HCT116 (cell line): ENCODE results near the gene C10orf105. TPM values are rescaled to one million over a fixed set of nuclear protein-coding genes. Genes with fewer than 3 reads are reported as not detected.
A peak's percentile ranks its signal among the peaks of the same experiment; 100 is the strongest.

Source experiments
- ATAC-seq: fragments of 200-7000 bp; cut with Tn5 transposase; 2 replicates; pipeline ENCODE4 v1.9.1; 2020; ENCODE audit warnings: mild to moderate bottlenecking, moderate library complexity
- BruUV-seq: library from RNA; stranded (reverse); fragments of 400-500 nt; replicated peaks from 2 replicates; lab custom pipeline; 2021; lab: Mats Ljungman, UMichigan
- CTCF ChIA-PET: fragments of 300-600 bp; sonication (Branson Sonifier 250); formaldehyde crosslinking; loops from one replicate; lab custom pipeline; 2021; ENCODE audit warnings: antibody characterized with exemption; lab: Charles Lee
- POLR2A ChIA-PET: fragments of 300-600, 350-600 bp; sonication (Branson Sonifier 250); formaldehyde crosslinking; loops from one replicate; lab custom pipeline; 2021; ENCODE audit warnings: antibody characterized with exemption; lab: Charles Lee
- RAD21 ChIA-PET, 2 experiments: fragments of 300-600 bp; sonication (Branson Sonifier 250); formaldehyde crosslinking; loops; one replicate each; lab custom pipeline; 2023; ENCODE audit warnings: low total read pairs in 2 of 2; ENCODE audit not compliant: uncharacterized antibody in 2 of 2, unreplicated experiment in 2 of 2, low non-redundant PET in 1 of 2; lab: Charles Lee
- DNase-seq: peaks from one replicate; pipeline ENCODE4 v3.0.0-alpha.2; 2010; ENCODE audit warnings: low read depth, low spot score
- H2AFZ ChIP-seq: fragments of 200-600 bp; shearing (Covaris generic), sonication (generic); 2 replicates; pipeline ENCODE4 v1.6.1; 2017; ENCODE audit warnings: low read depth, mixed run types, mixed read lengths, antibody characterized with exemption, low read length; ENCODE audit not compliant: poor library complexity, severe bottlenecking
- H3K27ac ChIP-seq: 2 replicates; pipeline ENCODE4 v1.5.1; 2012; ENCODE audit warnings: low read depth, low read length
- H3K27me3 ChIP-seq: fragments of 200-600 bp; sonication (generic); 2 replicates; pipeline ENCODE4 v1.6.1; 2016; ENCODE audit warnings: mixed run types, low read length, mixed read lengths; ENCODE audit not compliant: insufficient read depth
- H3K36me3 ChIP-seq, 2 experiments: fragments of 200-500 bp in 1 of 2; fragments of 200-600 bp in 1 of 2; sonication (Bioruptor generic) in 1 of 2; sonication (generic) in 1 of 2; 2 replicates each; pipeline versions ENCODE4 v1.5.1 to v1.6.1; 2014 to 2016; ENCODE audit warnings: low read length in 2 of 2, inconsistent platforms in 1 of 2, mixed read lengths in 1 of 2, mixed run types in 1 of 2; ENCODE audit not compliant: insufficient read depth in 2 of 2, control insufficient read depth in 1 of 2
- H3K4me1 ChIP-seq, 2 experiments: fragments of 200-600 bp in 1 of 2; sonication (generic) in 1 of 2; 2 replicates each; pipeline versions ENCODE4 v1.5.1 to v1.6.1; 2012 to 2017; ENCODE audit warnings: low read length in 2 of 2, inconsistent platforms in 1 of 2, mild to moderate bottlenecking in 1 of 2, mixed read lengths in 1 of 2, mixed run types in 1 of 2, moderate library complexity in 1 of 2; ENCODE audit not compliant: insufficient read depth in 2 of 2, control insufficient read depth in 1 of 2
- H3K4me2 ChIP-seq: fragments of 200-600 bp; sonication (generic); 2 replicates; pipeline ENCODE4 v1.6.1; 2017; ENCODE audit warnings: mixed run types, low read length, mixed read lengths
- H3K4me3 ChIP-seq, 2 experiments: fragments of 200-600 bp in 1 of 2; sonication (generic) in 1 of 2; replicated peaks in 1 of 2; 2 replicates each; pipeline ENCODE4 v1.5.1; 2011 to 2016; ENCODE audit warnings: low read length in 2 of 2, control low read depth in 1 of 2, low read depth in 1 of 2, mild to moderate bottlenecking in 1 of 2, mixed read lengths in 1 of 2, mixed run types in 1 of 2
- H3K79me2 ChIP-seq: fragments of 200-600 bp; sonication (generic); 2 replicates; pipeline ENCODE4 v1.6.1; 2017; ENCODE audit warnings: mild to moderate bottlenecking, mixed run types, low read length, moderate library complexity, mixed read lengths; ENCODE audit not compliant: insufficient read depth
- H3K9ac ChIP-seq: fragments of 200-600 bp; sonication (generic); 2 replicates; pipeline ENCODE4 v1.6.1; 2016; ENCODE audit warnings: low read length, mixed read lengths
- H3K9me2 ChIP-seq: fragments of 200-600 bp; sonication (generic), shearing (Covaris generic); 2 replicates; pipeline ENCODE4 v1.6.1; 2017; ENCODE audit warnings: mixed run types, mild to moderate bottlenecking, moderate library complexity; ENCODE audit not compliant: insufficient read depth
- H3K9me3 ChIP-seq, 2 experiments: fragments of 200-500 bp in 1 of 2; fragments of 200-600 bp in 1 of 2; sonication (Bioruptor generic) in 1 of 2; sonication (generic) in 1 of 2; 2 replicates each; pipeline ENCODE4 v1.6.1; 2014 to 2017; ENCODE audit warnings: low read length in 2 of 2, mixed read lengths in 2 of 2, inconsistent platforms in 1 of 2, low read depth in 1 of 2, mild to moderate bottlenecking in 1 of 2, mixed run types in 1 of 2, moderate library complexity in 1 of 2; ENCODE audit not compliant: control insufficient read depth in 1 of 2, insufficient read depth in 1 of 2
- H4K20me1 ChIP-seq: fragments of 200-600 bp; sonication (generic), shearing (Covaris generic); 2 replicates; pipeline ENCODE4 v1.6.1; 2017; ENCODE audit warnings: mixed run types, mild to moderate bottlenecking, moderate library complexity; ENCODE audit not compliant: insufficient read depth
- ATF3 ChIP-seq: IDR thresholded peaks from 2 replicates; pipeline ENCODE4 v1.6.1; 2012
- CEBPB ChIP-seq: IDR thresholded peaks from 2 replicates; pipeline ENCODE4 v1.6.1; 2012; ENCODE audit warnings: low read depth
- ELF1 ChIP-seq: IDR thresholded peaks from 2 replicates; pipeline ENCODE4 v1.6.1; 2012; ENCODE audit warnings: low read depth, borderline replicate concordance
- EZH2 ChIP-seq: fragments of 200-600 bp; sonication (generic); IDR thresholded peaks from 2 replicates; pipeline ENCODE4 v1.6.1; 2017; ENCODE audit warnings: antibody characterized with exemption, mixed run types
- EZH2phosphoT487 ChIP-seq: fragments of 200-600 bp; IDR thresholded peaks from 2 replicates; pipeline ENCODE4 v1.6.1; 2018; ENCODE audit warnings: antibody characterized with exemption, borderline replicate concordance
- FOSL1 ChIP-seq: IDR thresholded peaks from 2 replicates; pipeline ENCODE4 v1.6.1; 2012; ENCODE audit warnings: low read depth
- JUND ChIP-seq: IDR thresholded peaks from 2 replicates; pipeline ENCODE4 v1.6.1; 2012
- POLR2A ChIP-seq: IDR thresholded peaks from 2 replicates; pipeline ENCODE4 v1.7.0; 2011; ENCODE audit warnings: borderline replicate concordance; ENCODE audit not compliant: insufficient read depth, insufficient read length; ENCODE audit errors: extremely low read depth
- REST ChIP-seq: IDR thresholded peaks from 2 replicates; pipeline ENCODE4 v1.6.1; 2012; ENCODE audit warnings: low read depth
- SIN3A ChIP-seq: IDR thresholded peaks from 2 replicates; pipeline ENCODE4 v1.6.1; 2012; ENCODE audit warnings: low read depth
- YY1 ChIP-seq: IDR thresholded peaks from 2 replicates; pipeline ENCODE4 v1.6.1; 2011; ENCODE audit warnings: low read length, low read depth, moderate library complexity, mild to moderate bottlenecking; ENCODE audit not compliant: insufficient replicate concordance; ENCODE audit errors: extremely low read depth
- ZBTB33 ChIP-seq: IDR thresholded peaks from 2 replicates; pipeline ENCODE4 v1.6.1; 2011; ENCODE audit warnings: mild to moderate bottlenecking, low read length, moderate library complexity; ENCODE audit not compliant: insufficient replicate concordance; ENCODE audit errors: extremely low read depth
- ZFX ChIP-seq: fragments of 450-650 bp; IDR thresholded peaks from 2 replicates; pipeline ENCODE4 v1.6.1; 2017
- ZNF274 ChIP-seq: fragments of 200-500 bp; sonication (Bioruptor generic); IDR thresholded peaks from 2 replicates; pipeline ENCODE4 v1.6.1; 2014; ENCODE audit warnings: mild to moderate bottlenecking, low read depth, low read length, inconsistent platforms
- intact Hi-C: fragments of 100-400 bp; cut with micrococcal nuclease; formaldehyde crosslinking; loops from 2 replicates; pipeline ENCODE4 v1.10.0; 2022
- total RNA-seq: library from RNA; stranded (reverse); gene quantifications from one replicate; pipeline ENCODE4 v1.2.1, GENCODE V29; 2021; ENCODE audit not compliant: unreplicated experiment

The C10orf105 gene
- total RNA-seq, 1 experiment from 2014 or later, result not detected

GRCh38 chr10:71735709-71736569 lies 16.4 kb upstream of the C10orf105 start:
- no peak for DNase-seq
- H3K9ac ChIP-seq, result peak overlapping the region; percentile 5; the same call in 1 of the 2 replicates
- no peak overlapping the region for H2AFZ ChIP-seq
- peak; percentile 81 for ATAC-seq
- no peaks in the 10 kb centered on the region for H4K20me1 ChIP-seq
- no peaks in the 10 kb centered on the region for H3K9me2 ChIP-seq
- intact Hi-C loops, result no loop called here
- no peak overlapping the region for H3K4me3 ChIP-seq
- peaks cover 12 to 19% of the 10 kb centered on the region in 2 experiments; a peak in 3 of 4 replicates for H3K4me1 ChIP-seq
- H3K36me3 ChIP-seq, result no peaks in the 10 kb centered on the region
- H3K9me3 ChIP-seq, result no peaks in the 10 kb centered on the region
- no peaks in the 10 kb centered on the region for H3K79me2 ChIP-seq
- ChIA-PET POLR2A (no interaction called here), RAD21 (no interaction called here), CTCF (no interaction called here)
- peak overlapping the region; percentile 25; the same call in 1 of the 2 replicates for H3K27ac ChIP-seq
- H3K4me2 ChIP-seq, result peak overlapping the region; percentile 59
- no peak for TF ChIP-seq ELF1
- no peak for TF ChIP-seq POLR2A
- TF ChIP-seq JUND, result no peak
- no peak for TF ChIP-seq EZH2
- no peak for TF ChIP-seq SIN3A
- TF ChIP-seq REST, result no peak
- TF ChIP-seq YY1, result no peak
- no peak for TF ChIP-seq ZNF274
- no peak for TF ChIP-seq EZH2phosphoT487
- no peak for TF ChIP-seq ZFX
- no peak for TF ChIP-seq FOSL1
- TF ChIP-seq ZBTB33, result no peak
- no peak for TF ChIP-seq ATF3
- no peak for TF ChIP-seq CEBPB
- H3K27me3 ChIP-seq, result no peaks in the 10 kb centered on the region
- BruUV-seq, result no TSS peak
